Mucosa of rectum (tissue), 2 donors: ENCODE measurements around the gene ASZ1.
"Not testable (repeated sequence)": the region's sequence is repeated elsewhere in the genome, so short reads cannot be mapped to it uniquely, and the experiment has no call there.

ENCODE experiments used
- H3K27ac ChIP-seq, 2 donors: one replicate each; pipeline ENCODE4 v1.7.0; 2013; ENCODE audit warnings: inconsistent platforms in 2 of 2, low read depth in 2 of 2, low read length in 2 of 2
- H3K27me3 ChIP-seq, 2 donors: one replicate each; pipeline ENCODE4 v1.7.0; 2013; ENCODE audit warnings: low read length in 2 of 2; ENCODE audit not compliant: control insufficient read depth in 2 of 2, insufficient read depth in 2 of 2
- H3K36me3 ChIP-seq, 2 donors: one replicate each; pipeline ENCODE4 v1.7.0; 2013; ENCODE audit warnings: low read length in 2 of 2; ENCODE audit not compliant: control insufficient read depth in 2 of 2, insufficient read depth in 2 of 2
- H3K4me1 ChIP-seq, 2 donors: one replicate each; pipeline ENCODE4 v1.7.0; 2013; ENCODE audit warnings: low read length in 2 of 2, mild to moderate bottlenecking in 1 of 2; ENCODE audit not compliant: control insufficient read depth in 2 of 2, insufficient read depth in 2 of 2
- H3K4me3 ChIP-seq, 2 donors: one replicate each; pipeline ENCODE4 v1.7.0; 2013; ENCODE audit warnings: low read length in 2 of 2
- H3K9ac ChIP-seq, 2 donors: one replicate each; pipeline ENCODE4 v1.7.0; 2013; ENCODE audit warnings: low read length in 2 of 2, low read depth in 1 of 2, mild to moderate bottlenecking in 1 of 2
- H3K9me3 ChIP-seq, 2 donors: one replicate each; pipeline ENCODE4 v1.7.0; 2013; ENCODE audit warnings: low read length in 2 of 2; ENCODE audit not compliant: control insufficient read depth in 2 of 2
- donor health status: healthy.
- donor health status: Normal muscosa, but diverticular disease.

The ASZ1 gene

DNA sequence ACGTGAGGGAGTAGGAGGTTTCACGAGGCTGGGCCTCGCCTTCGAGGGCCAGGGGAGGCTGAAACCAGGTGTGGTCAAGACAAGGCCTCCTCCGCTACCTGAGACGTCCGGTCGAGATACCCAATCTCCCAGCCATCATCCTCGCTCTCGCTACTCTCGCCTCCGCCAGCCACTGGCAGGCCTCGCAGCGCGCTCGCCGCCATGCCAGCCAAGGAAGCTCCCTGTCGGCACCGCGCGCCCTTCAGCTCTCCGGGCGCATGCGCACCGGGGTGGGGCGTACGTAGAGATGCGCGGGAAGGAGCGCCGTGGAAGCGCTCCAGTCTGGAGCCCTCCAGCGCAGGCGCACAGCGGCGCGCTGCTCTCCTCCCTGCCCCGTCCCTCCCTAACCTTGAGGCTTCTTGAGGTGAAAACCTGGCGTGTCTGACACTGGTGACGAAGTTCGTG lies at the start of gene ASZ1:
ASZ1 (minus strand) TSS at position 236 of the 444 bp plus-strand sequence; CDS start at position 203, 33 bp downstream.
- no peaks in the 10 kb centered on the region for H3K4me1 ChIP-seq
- H3K9me3 ChIP-seq: no peaks in the 10 kb centered on the region
- H3K27ac ChIP-seq: no peak within 1 kb of the TSS
- no peaks in the 10 kb centered on the region for H3K27me3 ChIP-seq
- H3K4me3 ChIP-seq: no peak within 1 kb of the TSS
- no peaks in the 10 kb centered on the region for H3K36me3 ChIP-seq
- no peak within 1 kb of the TSS for H3K9ac ChIP-seq

- no peak overlapping the region for H3K9ac ChIP-seq
- H3K27ac ChIP-seq: no peak overlapping the region
- H3K9me3 ChIP-seq: no peaks in the 10 kb centered on the region
- H3K4me1 ChIP-seq: peaks cover 0 to 4% of the 10 kb centered on the region in 2 donors
- H3K36me3 ChIP-seq: no peaks in the 10 kb centered on the region
- no peak overlapping the region for H3K4me3 ChIP-seq
- peaks cover 0 to 4% of the 10 kb centered on the region in 2 donors for H3K27me3 ChIP-seq
These were observed 49.4 kb upstream of the ASZ1 start for GRCh38 chr7:117476557-117477215.

- H3K9ac ChIP-seq: no peak overlapping the region
- H3K4me1 ChIP-seq: no peaks in the 10 kb centered on the region
- H3K36me3 ChIP-seq: no peaks in the 10 kb centered on the region
- H3K9me3 ChIP-seq: no peaks in the 10 kb centered on the region
- no peaks in the 10 kb centered on the region for H3K27me3 ChIP-seq
- H3K27ac ChIP-seq: no peak overlapping the region
- H3K4me3 ChIP-seq: no peak overlapping the region
These were observed 45.0 kb upstream of the ASZ1 start for GRCh38 chr7:117472335-117472734.

- Histone ChIP-seq H3K4me3 (no peak overlapping the region), H3K4me1 (no peaks in the 10 kb centered on the region), H3K27ac (no peak overlapping the region), H3K9me3 (no peaks in the 10 kb centered on the region), H3K27me3 (no peaks in the 10 kb centered on the region), H3K36me3 (no peaks in the 10 kb centered on the region), H3K9ac (no peak overlapping the region)
These were observed 43.5 kb upstream of the ASZ1 start for GRCh38 chr7:117470777-117471176.

- H3K4me3 ChIP-seq: no peak overlapping the region
- H3K27me3 ChIP-seq: no peaks in the 10 kb centered on the region
- H3K4me1 ChIP-seq: no peaks in the 10 kb centered on the region
- no peak overlapping the region for H3K27ac ChIP-seq
- H3K9ac ChIP-seq: no peak overlapping the region
- no peaks in the 10 kb centered on the region for H3K9me3 ChIP-seq
- no peaks in the 10 kb centered on the region for H3K36me3 ChIP-seq
These were observed 40.9 kb upstream of the ASZ1 start for GRCh38 chr7:117468174-117468573.

GRCh38 chr7:117460815-117461214 lies 33.5 kb upstream of the ASZ1 start:
- H3K9me3 ChIP-seq, H3K4me1 ChIP-seq, H3K27me3 ChIP-seq, H3K36me3 ChIP-seq, H3K27ac ChIP-seq, H3K4me3 ChIP-seq, H3K9ac ChIP-seq: not testable (repeated sequence)

- Histone ChIP-seq H3K9ac (no peak overlapping the region), H3K36me3 (no peaks in the 10 kb centered on the region), H3K4me1 (no peaks in the 10 kb centered on the region), H3K27ac (no peak overlapping the region), H3K9me3 (no peaks in the 10 kb centered on the region), H3K4me3 (no peak overlapping the region), H3K27me3 (no peaks in the 10 kb centered on the region)
These were observed 32.4 kb upstream of the ASZ1 start for GRCh38 chr7:117459735-117460134.

DNA sequence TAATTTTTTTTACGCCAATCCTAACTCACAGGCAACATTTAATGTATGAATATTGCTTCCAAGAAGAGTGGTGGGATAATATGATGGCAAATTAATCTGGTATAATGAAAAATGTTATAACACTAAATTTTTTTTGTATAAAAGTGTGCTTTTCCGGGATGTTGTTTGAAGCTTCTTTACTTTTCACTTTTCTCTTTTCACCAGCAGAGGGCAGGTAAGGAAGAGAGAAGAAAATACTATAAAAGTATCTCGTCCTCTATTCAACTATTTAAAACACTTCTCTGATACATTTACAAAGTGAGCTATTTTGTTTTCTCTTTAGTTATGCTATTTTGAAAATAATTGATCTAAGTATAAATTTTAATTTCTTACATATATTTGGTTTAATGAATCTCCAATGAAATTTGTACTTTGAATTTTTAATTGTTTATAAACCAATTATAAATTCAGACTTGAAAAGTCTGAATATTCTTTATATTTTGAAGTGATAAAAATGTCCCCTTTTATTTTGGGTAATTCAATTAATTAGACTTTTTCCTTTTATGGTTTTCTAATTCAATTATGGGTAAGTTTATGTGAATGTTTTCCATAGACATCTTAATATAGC lies 31.8 kb upstream of the ASZ1 start:
- Histone ChIP-seq H3K9me3 (no peaks in the 10 kb centered on the region), H3K9ac (no peak overlapping the region), H3K27me3 (no peaks in the 10 kb centered on the region), H3K4me3 (no peak overlapping the region), H3K36me3 (no peaks in the 10 kb centered on the region), H3K27ac (no peak overlapping the region), H3K4me1 (no peaks in the 10 kb centered on the region)

DNA sequence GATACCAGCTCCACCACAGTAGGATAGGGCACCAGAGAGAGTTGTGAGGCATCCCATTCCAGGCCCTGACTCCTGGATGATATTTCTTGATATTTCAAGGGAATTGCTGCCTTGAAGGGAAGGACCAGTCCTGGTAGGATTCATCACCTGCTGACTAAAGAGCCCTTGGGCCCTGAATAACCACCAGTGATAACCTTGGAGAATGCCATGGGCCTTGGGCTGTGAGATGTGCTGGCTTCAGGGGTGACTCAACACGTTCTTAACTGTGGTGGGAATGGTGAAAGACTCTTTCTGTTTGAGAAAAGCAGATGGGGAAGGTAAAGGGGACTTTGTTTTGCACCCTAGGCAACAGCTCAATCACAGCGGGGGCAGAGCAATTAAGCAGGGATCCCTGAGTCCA lies 21.4 kb upstream of the ASZ1 start:
- Histone ChIP-seq H3K9me3 (peaks cover 0 to 2% of the 10 kb centered on the region in 2 donors), H3K4me1 (no peaks in the 10 kb centered on the region), H3K9ac (no peak overlapping the region), H3K27ac (no peak overlapping the region), H3K27me3 (no peaks in the 10 kb centered on the region), H3K4me3 (no peak overlapping the region), H3K36me3 (no peaks in the 10 kb centered on the region)

DNA sequence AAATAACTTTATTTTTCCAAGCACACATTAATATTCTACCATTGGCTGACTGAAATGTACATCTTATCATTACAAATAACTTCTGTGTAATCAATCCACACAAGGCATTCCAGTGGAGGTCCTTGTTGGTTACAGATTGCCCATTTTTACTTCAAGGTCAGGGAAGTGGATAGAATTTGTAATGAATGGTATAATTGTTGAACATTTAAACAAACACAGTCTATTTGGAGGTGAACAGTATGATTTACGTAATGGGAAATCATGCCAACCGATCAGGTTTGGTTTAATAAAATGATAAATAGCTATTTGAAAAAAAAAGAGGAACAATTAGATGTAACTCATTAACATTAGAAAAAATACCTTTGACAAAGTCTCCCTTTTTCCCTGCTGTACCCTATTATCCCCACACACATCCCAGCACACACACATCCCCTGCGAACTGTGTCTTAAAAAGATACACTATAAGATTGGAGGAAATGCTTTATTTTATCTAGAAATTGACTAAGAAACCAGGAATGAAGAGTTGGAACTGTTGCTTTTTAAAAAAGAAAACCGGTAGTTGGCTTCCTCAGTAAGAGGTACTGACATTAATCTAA lies 19.0 kb upstream of the ASZ1 start:
- no peaks in the 10 kb centered on the region for H3K4me1 ChIP-seq
- H3K36me3 ChIP-seq: no peaks in the 10 kb centered on the region
- no peak overlapping the region for H3K4me3 ChIP-seq
- no peak overlapping the region for H3K27ac ChIP-seq
- H3K9ac ChIP-seq: no peak overlapping the region
- peaks cover 0 to 2% of the 10 kb centered on the region in 2 donors for H3K9me3 ChIP-seq
- H3K27me3 ChIP-seq: no peaks in the 10 kb centered on the region
